Dendritic cell treated with granulocyte-macrophage colony-stimulating factor and Interleukin-4, amounts not matched to agents 40 ng/mL and 50 ng/mL, for 4 days (primary cell): ENCODE measurements around the gene STAM2.
"Not testable (repeated sequence)": the region's sequence is repeated elsewhere in the genome, so short reads cannot be mapped to it uniquely, and the experiment has no call there.

Experiments used
- H3K27ac Mint-ChIP-seq: one replicate; pipeline ENCODE4 v1.8.0; 2022; ENCODE audit warnings: mild to moderate bottlenecking, mixed read lengths
- H3K27me3 Mint-ChIP-seq: one replicate; pipeline ENCODE4 v1.8.0; 2022; ENCODE audit warnings: mild to moderate bottlenecking, mixed read lengths
- H3K36me3 Mint-ChIP-seq: one replicate; pipeline ENCODE4 v1.8.0; 2022; ENCODE audit warnings: low read depth, mixed read lengths
- H3K4me1 Mint-ChIP-seq: one replicate; pipeline ENCODE4 v1.8.0; 2022; ENCODE audit warnings: low read depth, mixed read lengths
- H3K4me3 Mint-ChIP-seq: one replicate; pipeline ENCODE4 v1.8.0; 2022; ENCODE audit warnings: mild to moderate bottlenecking, moderate library complexity, mixed read lengths
- H3K9me3 Mint-ChIP-seq: one replicate; pipeline ENCODE4 v1.8.0; 2022; ENCODE audit warnings: mixed read lengths
- intact Hi-C: fragments of 100-400 bp; cut with micrococcal nuclease; formaldehyde crosslinking; loops from one replicate; pipeline ENCODE4 v1.15.0; 2022

Gene STAM2

GRCh38 chr2:152165306-152165705 lies 10.3 kb downstream of the STAM2 start:
- Mint-ChIP-seq H3K36me3 (peaks cover 35% of the 10 kb centered on the region), H3K9me3 (no peaks in the 10 kb centered on the region), H3K4me3 (no peak overlapping the region), H3K4me1 (peaks cover 34% of the 10 kb centered on the region), H3K27ac (no peak overlapping the region), H3K27me3 (no peaks in the 10 kb centered on the region)
- intact Hi-C loops: loop anchor here (10.0 kb wide), 1 partner anchor 351 kb away; no protein-coding TSS in a partner anchor

GRCh38 chr2:152163669-152164068 lies 11.9 kb downstream of the STAM2 start:
- not testable (repeated sequence) for H3K27me3 Mint-ChIP-seq, H3K4me3 Mint-ChIP-seq, H3K27ac Mint-ChIP-seq, H3K9me3 Mint-ChIP-seq
- intact Hi-C loops: loop anchor here (10.0 kb wide), 1 partner anchor 349 kb away; no protein-coding TSS in a partner anchor
- peaks cover 33% of the 10 kb centered on the region for H3K36me3 Mint-ChIP-seq
- peaks cover 31% of the 10 kb centered on the region for H3K4me1 Mint-ChIP-seq

GRCh38 chr2:152162141-152162540 lies 13.4 kb downstream of the STAM2 start:
- H3K27ac Mint-ChIP-seq: no peak overlapping the region
- no peak overlapping the region for H3K4me3 Mint-ChIP-seq
- H3K9me3 Mint-ChIP-seq: peaks cover 10% of the 10 kb centered on the region
- peaks cover 45% of the 10 kb centered on the region for H3K36me3 Mint-ChIP-seq
- intact Hi-C loops: loop anchor here (10.0 kb wide), 1 partner anchor 347 kb away; no protein-coding TSS in a partner anchor
- H3K27me3 Mint-ChIP-seq: no peaks in the 10 kb centered on the region
- peaks cover 22% of the 10 kb centered on the region for H3K4me1 Mint-ChIP-seq

- peaks cover 10% of the 10 kb centered on the region for H3K9me3 Mint-ChIP-seq
- H3K27me3 Mint-ChIP-seq: no peaks in the 10 kb centered on the region
- H3K4me3 Mint-ChIP-seq: no peak overlapping the region
- peaks cover 19% of the 10 kb centered on the region for H3K4me1 Mint-ChIP-seq
- peaks cover 48% of the 10 kb centered on the region for H3K36me3 Mint-ChIP-seq
- intact Hi-C loops: loop anchor here (10.0 kb wide), 1 partner anchor 347 kb away; no protein-coding TSS in a partner anchor
- no peak overlapping the region for H3K27ac Mint-ChIP-seq
These were observed 14.0 kb downstream of the STAM2 start for GRCh38 chr2:152161598-152161997.

- Mint-ChIP-seq H3K4me1 (peaks cover 11% of the 10 kb centered on the region), H3K36me3 (peaks cover 48% of the 10 kb centered on the region)
- H3K27ac Mint-ChIP-seq, H3K4me3 Mint-ChIP-seq, H3K9me3 Mint-ChIP-seq, H3K27me3 Mint-ChIP-seq: not testable (repeated sequence)
- intact Hi-C loops: loop anchor here (10.0 kb wide), 1 partner anchor 346 kb away; no protein-coding TSS in a partner anchor
These were observed 15.2 kb downstream of the STAM2 start for GRCh38 chr2:152160378-152160777.

- H3K9me3 Mint-ChIP-seq: peaks cover 10% of the 10 kb centered on the region
These were observed 18.3 kb downstream of the STAM2 start for GRCh38 chr2:152157253-152157652.

GRCh38 chr2:152155209-152155608 lies 20.4 kb downstream of the STAM2 start:
- no peaks in the 10 kb centered on the region for H3K27me3 Mint-ChIP-seq
- no peak overlapping the region for H3K4me3 Mint-ChIP-seq
- no peak overlapping the region for H3K27ac Mint-ChIP-seq
- H3K4me1 Mint-ChIP-seq: peaks cover 18% of the 10 kb centered on the region
- H3K36me3 Mint-ChIP-seq: peaks cover 35% of the 10 kb centered on the region
- H3K9me3 Mint-ChIP-seq: peaks cover 10% of the 10 kb centered on the region
- intact Hi-C loops: no loop called here

More at GRCh38 chr2:152157253-152157652, 18.3 kb downstream of the STAM2 start:
- intact Hi-C loops: no loop called here
- Mint-ChIP-seq H3K36me3 (peaks cover 39% of the 10 kb centered on the region), H3K27ac (no peak overlapping the region), H3K4me3 (no peak overlapping the region), H3K4me1 (peaks cover 18% of the 10 kb centered on the region), H3K27me3 (no peaks in the 10 kb centered on the region)

- no peaks in the 10 kb centered on the region for H3K27me3 Mint-ChIP-seq
- H3K36me3 Mint-ChIP-seq: peaks cover 34% of the 10 kb centered on the region
- H3K4me3 Mint-ChIP-seq: no peak overlapping the region
- intact Hi-C loops: no loop called here
- peaks cover 10% of the 10 kb centered on the region for H3K9me3 Mint-ChIP-seq
- peak overlapping the region; percentile 5 for H3K27ac Mint-ChIP-seq
- H3K4me1 Mint-ChIP-seq: peaks cover 13% of the 10 kb centered on the region
These were observed 21.1 kb downstream of the STAM2 start for GRCh38 chr2:152154462-152154861.

GRCh38 chr2:152134488-152135280 lies 40.9 kb downstream of the STAM2 start:
- Mint-ChIP-seq H3K27me3 (no peaks in the 10 kb centered on the region), H3K4me3 (no peak overlapping the region), H3K27ac (no peak overlapping the region), H3K4me1 (peaks cover 5% of the 10 kb centered on the region), H3K9me3 (no peaks in the 10 kb centered on the region), H3K36me3 (peaks cover 42% of the 10 kb centered on the region)
- intact Hi-C loops: no loop called here

- intact Hi-C loops: no loop called here
- no peaks in the 10 kb centered on the region for H3K9me3 Mint-ChIP-seq
- no peaks in the 10 kb centered on the region for H3K27me3 Mint-ChIP-seq
- H3K27ac Mint-ChIP-seq: no peak overlapping the region
- no peak overlapping the region for H3K4me3 Mint-ChIP-seq
- peaks cover 5% of the 10 kb centered on the region for H3K4me1 Mint-ChIP-seq
- H3K36me3 Mint-ChIP-seq: peaks cover 48% of the 10 kb centered on the region
These were observed 43.3 kb downstream of the STAM2 start for GRCh38 chr2:152132306-152132705.

- Mint-ChIP-seq H3K9me3 (no peaks in the 10 kb centered on the region), H3K4me1 (no peaks in the 10 kb centered on the region), H3K36me3 (peaks cover 76% of the 10 kb centered on the region), H3K27ac (no peak overlapping the region), H3K27me3 (no peaks in the 10 kb centered on the region), H3K4me3 (no peak overlapping the region)
- intact Hi-C loops: no loop called here
These were observed 47.9 kb downstream of the STAM2 start for GRCh38 chr2:152127628-152128027.

- H3K27ac Mint-ChIP-seq: no peak overlapping the region
- no peaks in the 10 kb centered on the region for H3K27me3 Mint-ChIP-seq
- H3K9me3 Mint-ChIP-seq: no peaks in the 10 kb centered on the region
- intact Hi-C loops: no loop called here
- no peak overlapping the region for H3K4me3 Mint-ChIP-seq
- no peaks in the 10 kb centered on the region for H3K4me1 Mint-ChIP-seq
- H3K36me3 Mint-ChIP-seq: peaks cover 78% of the 10 kb centered on the region
These were observed 48.9 kb downstream of the STAM2 start for GRCh38 chr2:152126664-152127063.

- no peaks in the 10 kb centered on the region for H3K27me3 Mint-ChIP-seq
- no peak overlapping the region for H3K4me3 Mint-ChIP-seq
- H3K4me1 Mint-ChIP-seq: no peaks in the 10 kb centered on the region
- peaks cover 65% of the 10 kb centered on the region for H3K36me3 Mint-ChIP-seq
- H3K27ac Mint-ChIP-seq: no peak overlapping the region
- intact Hi-C loops: no loop called here
- H3K9me3 Mint-ChIP-seq: no peaks in the 10 kb centered on the region
These were observed 53.4 kb downstream of the STAM2 start for GRCh38 chr2:152122161-152122560.

- H3K4me3 Mint-ChIP-seq: no peak overlapping the region
- no peak overlapping the region for H3K27ac Mint-ChIP-seq
- no peaks in the 10 kb centered on the region for H3K27me3 Mint-ChIP-seq
- intact Hi-C loops: no loop called here
- no peaks in the 10 kb centered on the region for H3K4me1 Mint-ChIP-seq
- peaks cover 67% of the 10 kb centered on the region for H3K36me3 Mint-ChIP-seq
- no peaks in the 10 kb centered on the region for H3K9me3 Mint-ChIP-seq
These were observed 55.1 kb downstream of the STAM2 start for GRCh38 chr2:152120430-152120829.
